Thymus (tissue), 11 donors: ENCODE measurements around the gene ASGR2. TPM values are rescaled to one million over a fixed set of nuclear protein-coding genes. Genes with fewer than 3 reads are reported as not detected.
"Not testable (repeated sequence)": the region's sequence is repeated elsewhere in the genome, so short reads cannot be mapped to it uniquely, and the experiment has no call there.

Experiments
- DNase-seq, 9 donors: peaks; one replicate each; pipeline ENCODE4 v3.0.0-alpha.2; 2013; ENCODE audit warnings: low spot score in 9 of 9, low read depth in 6 of 9, missing footprints in 1 of 9
- H3K27ac ChIP-seq, 2 donors: one replicate each; pipeline ENCODE4 v1.5.1; 2013; ENCODE audit warnings: control low read depth in 1 of 2, low read depth in 1 of 2, low read length in 1 of 2, mild to moderate bottlenecking in 1 of 2, moderate library complexity in 1 of 2
- H3K27me3 ChIP-seq, 2 donors: one replicate each; pipeline ENCODE4 v1.5.1; 2013; ENCODE audit warnings: low read length in 1 of 2; ENCODE audit not compliant: control insufficient read depth in 2 of 2, insufficient read depth in 1 of 2
- H3K36me3 ChIP-seq, 2 donors: one replicate each; pipeline ENCODE4 v1.5.1; 2013; ENCODE audit warnings: low read length in 1 of 2, mild to moderate bottlenecking in 1 of 2, moderate library complexity in 1 of 2; ENCODE audit not compliant: control insufficient read depth in 2 of 2, insufficient read depth in 2 of 2
- H3K4me1 ChIP-seq, 2 donors: one replicate each; pipeline ENCODE4 v1.5.1; 2013; ENCODE audit warnings: low read length in 2 of 2; ENCODE audit not compliant: control insufficient read depth in 2 of 2, insufficient read depth in 2 of 2
- H3K4me3 ChIP-seq, 2 donors: one replicate each; pipeline ENCODE4 v1.5.1; 2013; ENCODE audit warnings: low read length in 2 of 2, control low read depth in 1 of 2, mild to moderate bottlenecking in 1 of 2
- H3K9me3 ChIP-seq, 2 donors: one replicate each; pipeline ENCODE4 v1.5.1; 2013; ENCODE audit warnings: low read length in 1 of 2, mild to moderate bottlenecking in 1 of 2; ENCODE audit not compliant: control insufficient read depth in 2 of 2, insufficient read depth in 1 of 2
- WGBS: extraction: QIAGEN DNeasy Blood & Tissue Kit; methylation state at CpG from one replicate; pipeline ENCODE4 v1.1.7; 2013; 5-methylcytosine and 5-hydroxymethylcytosine counted together
- polyA plus RNA-seq: library from polyadenylated mRNA; stranded (reverse); fragments of 200-250 nt; gene quantifications from one replicate; pipeline ENCODE4 v1.2.3, GENCODE V29; 2013
- total RNA-seq: library from RNA; stranded (reverse); fragments of 120-200 nt; gene quantifications from one replicate; pipeline ENCODE4 v1.2.4, GENCODE V29; 2013
- donor health status: healthy.

The ASGR2 gene
- total and polyA plus RNA-seq, 2 donors, result 0.85 to 4.7 TPM

DNA sequence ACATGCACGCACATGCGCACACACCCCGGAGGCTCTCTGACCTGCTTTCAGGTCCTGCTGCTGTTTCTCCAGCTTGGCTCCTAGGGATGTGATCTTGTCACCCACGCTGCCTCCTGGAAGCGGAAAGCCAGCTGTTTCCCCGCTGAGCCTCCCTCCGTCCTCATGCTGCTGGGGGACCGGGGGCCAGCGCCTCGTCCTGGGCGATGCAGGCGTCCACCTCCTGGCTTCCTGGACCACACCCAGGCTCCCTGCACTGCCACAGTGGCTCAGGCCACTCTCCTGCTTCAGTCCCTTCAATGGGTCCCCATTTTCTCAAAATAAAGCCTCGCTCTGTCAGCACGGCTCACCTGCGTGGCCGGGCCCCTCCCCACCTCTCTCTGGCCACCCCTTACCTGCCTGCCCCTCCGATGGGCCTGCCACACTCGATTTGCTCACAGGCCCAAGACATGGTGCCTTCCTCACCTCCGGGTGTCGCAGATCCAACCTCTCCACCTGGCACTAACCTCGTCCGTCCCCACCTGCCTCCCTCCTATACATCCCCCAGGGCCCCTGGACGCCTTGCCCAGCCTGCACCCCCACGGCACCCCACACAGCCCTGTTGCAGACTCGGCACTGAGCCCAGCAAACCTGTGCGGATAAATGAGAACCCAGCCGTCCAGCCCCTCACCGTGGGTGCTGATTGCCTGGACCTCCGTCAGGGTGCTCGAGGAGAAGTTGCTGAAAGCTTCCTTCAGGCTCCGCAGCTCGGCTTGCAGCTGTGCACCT, 6.6 kb downstream of the ASGR2 start:
- H3K27me3 ChIP-seq, result peaks cover 0 to 2% of the 10 kb centered on the region in 2 donors
- H3K4me1 ChIP-seq, result no peaks in the 10 kb centered on the region
- 91% methylated on average over 32 of the region's 32 CpGs for WGBS
- no peak overlapping the region for H3K4me3 ChIP-seq
- H3K36me3 ChIP-seq, result no peaks in the 10 kb centered on the region
- no peak overlapping the region for H3K27ac ChIP-seq
- H3K9me3 ChIP-seq, result no peaks in the 10 kb centered on the region
- DNase-seq, result no peak

DNA sequence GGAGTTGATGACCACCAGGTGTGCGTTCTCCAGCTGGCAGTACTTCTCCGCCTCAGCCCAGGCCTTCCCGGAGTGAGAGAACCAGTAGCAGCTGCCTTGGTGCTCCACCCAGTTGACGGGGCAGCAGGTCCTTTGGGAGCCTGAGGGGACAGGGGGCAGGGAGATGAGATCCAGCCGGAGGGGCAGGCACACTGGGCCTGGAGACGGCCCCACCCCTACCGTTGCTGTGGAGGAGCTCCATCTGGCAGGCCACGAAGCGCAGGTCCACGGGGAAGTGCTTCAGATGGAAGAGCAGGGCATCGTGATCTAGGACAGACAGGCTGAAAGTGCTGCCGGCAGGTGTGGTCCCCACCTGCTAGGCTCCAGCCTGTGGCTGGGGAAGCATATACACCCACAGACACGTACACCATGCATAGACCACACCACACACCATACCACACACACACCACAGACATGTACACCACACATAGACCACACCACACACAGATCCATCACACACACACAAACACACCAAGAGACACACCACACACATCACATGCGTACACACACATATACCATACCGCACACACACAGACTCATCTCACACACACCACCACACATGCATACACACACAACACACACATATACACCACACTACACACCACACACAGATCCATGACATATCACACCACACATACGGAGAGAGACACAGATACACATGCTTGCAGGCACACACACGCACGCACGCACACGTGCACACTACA, 7.4 kb downstream of the ASGR2 start:
- Histone ChIP-seq H3K4me1 (no peaks in the 10 kb centered on the region), H3K36me3 (no peaks in the 10 kb centered on the region), H3K27ac (no peak overlapping the region), H3K4me3 (no peak overlapping the region), H3K9me3 (no peaks in the 10 kb centered on the region), H3K27me3 (peaks cover 0 to 4% of the 10 kb centered on the region in 2 donors)
- DNase-seq, result no peak
- 90% methylated on average over 20 of the region's 20 CpGs for WGBS

GRCh38 chr17:7102421-7102820, 12.2 kb downstream of the ASGR2 start:
- H3K27me3 ChIP-seq, result peaks cover 0 to 6% of the 10 kb centered on the region in 2 donors
- H3K36me3 ChIP-seq, result no peaks in the 10 kb centered on the region
- H3K27ac ChIP-seq, result no peak overlapping the region
- H3K9me3 ChIP-seq, result no peaks in the 10 kb centered on the region
- H3K4me3 ChIP-seq, result no peak overlapping the region
- no peaks in the 10 kb centered on the region for H3K4me1 ChIP-seq
- WGBS, result 73% methylated on average over 6 of the region's 6 CpGs
- DNase-seq, result no peak

DNA sequence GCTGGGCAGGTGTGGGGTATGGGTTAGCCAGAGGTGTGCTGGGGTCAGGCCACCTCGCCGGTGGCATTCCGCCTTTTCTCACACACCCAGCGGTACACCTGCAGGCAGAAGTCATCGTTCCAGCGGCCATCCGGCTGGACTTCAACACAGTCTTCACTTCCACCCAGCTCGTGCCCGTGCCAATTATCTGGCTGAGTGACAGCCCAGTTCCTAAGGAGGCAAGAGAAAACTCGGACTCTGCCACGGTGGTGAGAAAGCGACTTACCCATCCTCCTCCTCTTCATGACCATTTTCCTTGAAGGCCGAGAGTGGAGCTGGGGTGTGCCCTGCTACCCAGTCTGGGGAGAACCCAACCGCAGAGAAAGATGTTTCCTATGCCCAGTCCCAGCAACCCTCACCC, 13.1 kb downstream of the ASGR2 start:
- no peaks in the 10 kb centered on the region for H3K36me3 ChIP-seq
- no peaks in the 10 kb centered on the region for H3K9me3 ChIP-seq
- 96% methylated on average over 14 of the region's 14 CpGs for WGBS
- H3K4me3 ChIP-seq, result no peak overlapping the region
- no peaks in the 10 kb centered on the region for H3K4me1 ChIP-seq
- H3K27ac ChIP-seq, result no peak overlapping the region
- no peak for DNase-seq
- H3K27me3 ChIP-seq, result peaks cover 0 to 6% of the 10 kb centered on the region in 2 donors

GRCh38 chr17:7100641-7101379, 13.8 kb downstream of the ASGR2 start:
- 97% methylated on average over 50 of the region's 50 CpGs for WGBS
- H3K27ac ChIP-seq, H3K4me3 ChIP-seq, H3K9me3 ChIP-seq, H3K4me1 ChIP-seq, DNase-seq, H3K36me3 ChIP-seq, H3K27me3 ChIP-seq: not testable (repeated sequence)

DNA sequence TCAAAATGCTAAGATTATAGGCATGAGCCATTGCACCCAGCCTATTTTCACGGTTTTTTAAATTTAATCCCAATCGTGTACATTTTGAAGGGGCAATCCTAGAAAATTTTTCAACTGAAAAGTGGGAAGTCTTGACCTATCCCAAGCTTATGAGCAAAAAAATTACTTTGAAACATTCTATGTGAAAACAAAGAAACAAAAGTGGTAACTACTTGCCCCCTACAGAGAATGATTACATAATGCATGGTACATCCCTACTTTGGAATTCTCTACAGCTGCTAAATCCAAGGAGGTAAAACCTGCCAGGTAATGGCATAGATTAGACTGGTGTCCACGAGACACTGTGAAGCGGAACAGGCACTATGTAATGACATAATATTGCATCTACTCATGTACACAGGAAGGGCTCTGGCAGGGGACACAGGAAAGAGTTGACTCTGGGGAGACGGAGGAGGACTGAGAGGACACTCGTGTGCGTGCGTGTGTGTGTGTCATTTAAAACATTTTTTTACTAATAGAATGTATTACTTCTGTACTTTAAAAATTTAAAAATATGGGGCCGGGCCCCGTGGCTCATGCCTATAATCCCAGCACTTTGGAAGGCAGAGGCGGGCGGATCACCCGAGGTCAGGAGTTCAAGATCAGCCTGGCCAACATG, 15.7 kb downstream of the ASGR2 start:
- no peak for DNase-seq
- Histone ChIP-seq H3K9me3 (no peaks in the 10 kb centered on the region), H3K27me3 (peaks cover 0 to 11% of the 10 kb centered on the region in 2 donors), H3K4me3 (no peak overlapping the region), H3K27ac (no peak overlapping the region), H3K36me3 (no peaks in the 10 kb centered on the region), H3K4me1 (no peaks in the 10 kb centered on the region)
- 92% methylated on average over 13 of the region's 13 CpGs for WGBS

- 81% methylated on average over 5 of the region's 5 CpGs for WGBS
- H3K27ac ChIP-seq, result no peak overlapping the region
- H3K9me3 ChIP-seq, result no peaks in the 10 kb centered on the region
- H3K27me3 ChIP-seq, result peaks cover 0 to 10% of the 10 kb centered on the region in 2 donors
- no peak for DNase-seq
- H3K36me3 ChIP-seq, result no peaks in the 10 kb centered on the region
- no peak overlapping the region for H3K4me3 ChIP-seq
- H3K4me1 ChIP-seq, result no peaks in the 10 kb centered on the region
Measured at GRCh38 chr17:7097940-7098339, 16.7 kb downstream of the ASGR2 start.

DNA sequence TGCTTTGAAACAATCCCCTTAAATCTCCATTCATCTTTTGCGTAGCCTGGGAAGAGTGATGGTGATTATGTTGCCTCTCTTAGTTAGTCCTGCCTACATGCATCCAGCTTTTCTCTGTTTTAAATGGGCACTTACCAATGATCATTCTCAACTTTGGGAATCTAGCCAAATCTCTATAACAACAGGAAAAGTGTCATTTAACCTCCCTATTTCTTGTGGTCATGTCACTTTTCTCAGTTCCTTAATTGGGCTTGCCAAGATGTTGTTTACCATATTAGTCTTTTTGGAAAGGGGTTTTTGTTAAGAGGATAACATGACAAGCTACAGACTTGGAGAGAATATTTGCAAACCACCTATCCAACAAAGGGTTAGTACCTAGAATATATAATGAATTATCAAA, 19.0 kb downstream of the ASGR2 start:
- DNase-seq, result no peak
- no peaks in the 10 kb centered on the region for H3K9me3 ChIP-seq
- H3K27me3 ChIP-seq, result peaks cover 0 to 5% of the 10 kb centered on the region in 2 donors
- no peaks in the 10 kb centered on the region for H3K36me3 ChIP-seq
- H3K4me3 ChIP-seq, result no peak overlapping the region
- WGBS, result 98% methylated on average over 1 of the region's 1 CpG
- H3K27ac ChIP-seq, result no peak overlapping the region
- H3K4me1 ChIP-seq, result no peaks in the 10 kb centered on the region
